ENCODE data around the gene EMP1. TPM values are rescaled to one million over a fixed set of nuclear protein-coding genes. Genes with fewer than 3 reads are reported as not detected.

Gene EMP1
- polyA plus RNA-seq, 1 donor from 2014 or later, result 0.33 TPM

GRCh38 chr12:13175499-13175898, 21.0 kb upstream of the EMP1 start:
- Histone ChIP-seq H2AFZ (ENCODE audit: low read depth, low read length) (no peak overlapping the region), H3F3A (ENCODE audit: insufficient read depth, low read length, poor library complexity, severe bottlenecking) (no peaks in the 10 kb centered on the region), H3K79me2 (replicated peaks; ENCODE audit: insufficient read depth, low read length) (no peaks in the 10 kb centered on the region), H3K4me2 (ENCODE audit: low read length) (no peak overlapping the region), H3K27me3 (ENCODE audit: insufficient read depth, low read depth, low read length) (no peaks in the 10 kb centered on the region), H3K9me3 (ENCODE audit: low read length) (no peaks in the 10 kb centered on the region), H3K36me3 (ENCODE audit: insufficient read depth, low read length) (no peaks in the 10 kb centered on the region), H3K9me2 (ENCODE audit: insufficient read depth, low read length) (no peaks in the 10 kb centered on the region), H3K27ac (ENCODE audit: low read length) (no peak overlapping the region), H4K20me1 (ENCODE audit: insufficient read depth) (no peaks in the 10 kb centered on the region), H3K4me3 (ENCODE audit: low read length) (no peak overlapping the region), H3K9ac (ENCODE audit: low read length) (no peak overlapping the region)
- TF ChIP-seq EP300 (conservative IDR thresholded peaks at IDR 0.05; ENCODE audit: poor library complexity, severe bottlenecking), result no peak
- no peak for TF ChIP-seq MXI1 (conservative IDR thresholded peaks at IDR 0.05; ENCODE audit: poor library complexity, severe bottlenecking)
- no peak for TF ChIP-seq POLR2AphosphoS5 (IDR thresholded peaks at IDR 0.05)
- TF ChIP-seq SMC3 (conservative IDR thresholded peaks at IDR 0.05; ENCODE audit: poor library complexity), result no peak
- TF ChIP-seq EZH2 (IDR thresholded peaks at IDR 0.05; ENCODE audit: borderline replicate concordance, insufficient read depth, low read length, poor library complexity, severe bottlenecking), result no peak
- TF ChIP-seq TAF1 (IDR thresholded peaks at IDR 0.05; ENCODE audit: low read depth), result no peak
- TF ChIP-seq, protein P1, sequence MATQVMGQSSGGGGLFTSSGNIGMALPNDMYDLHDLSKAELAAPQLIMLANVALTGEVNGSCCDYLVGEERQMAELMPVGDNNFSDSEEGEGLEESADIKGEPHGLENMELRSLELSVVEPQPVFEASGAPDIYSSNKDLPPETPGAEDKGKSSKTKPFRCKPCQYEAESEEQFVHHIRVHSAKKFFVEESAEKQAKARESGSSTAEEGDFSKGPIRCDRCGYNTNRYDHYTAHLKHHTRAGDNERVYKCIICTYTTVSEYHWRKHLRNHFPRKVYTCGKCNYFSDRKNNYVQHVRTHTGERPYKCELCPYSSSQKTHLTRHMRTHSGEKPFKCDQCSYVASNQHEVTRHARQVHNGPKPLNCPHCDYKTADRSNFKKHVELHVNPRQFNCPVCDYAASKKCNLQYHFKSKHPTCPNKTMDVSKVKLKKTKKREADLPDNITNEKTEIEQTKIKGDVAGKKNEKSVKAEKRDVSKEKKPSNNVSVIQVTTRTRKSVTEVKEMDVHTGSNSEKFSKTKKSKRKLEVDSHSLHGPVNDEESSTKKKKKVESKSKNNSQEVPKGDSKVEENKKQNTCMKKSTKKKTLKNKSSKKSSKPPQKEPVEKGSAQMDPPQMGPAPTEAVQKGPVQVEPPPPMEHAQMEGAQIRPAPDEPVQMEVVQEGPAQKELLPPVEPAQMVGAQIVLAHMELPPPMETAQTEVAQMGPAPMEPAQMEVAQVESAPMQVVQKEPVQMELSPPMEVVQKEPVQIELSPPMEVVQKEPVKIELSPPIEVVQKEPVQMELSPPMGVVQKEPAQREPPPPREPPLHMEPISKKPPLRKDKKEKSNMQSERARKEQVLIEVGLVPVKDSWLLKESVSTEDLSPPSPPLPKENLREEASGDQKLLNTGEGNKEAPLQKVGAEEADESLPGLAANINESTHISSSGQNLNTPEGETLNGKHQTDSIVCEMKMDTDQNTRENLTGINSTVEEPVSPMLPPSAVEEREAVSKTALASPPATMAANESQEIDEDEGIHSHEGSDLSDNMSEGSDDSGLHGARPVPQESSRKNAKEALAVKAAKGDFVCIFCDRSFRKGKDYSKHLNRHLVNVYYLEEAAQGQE (IDR thresholded peaks at IDR 0.05; ENCODE audit: borderline replicate concordance), result no peak
- TF ChIP-seq RAD21 (conservative IDR thresholded peaks at IDR 0.05), result no peak
- no peak for TF ChIP-seq CTCF (IDR thresholded peaks at IDR 0.05; ENCODE audit: poor library complexity, severe bottlenecking)

GRCh38 chr12:13176256-13176655, 20.3 kb upstream of the EMP1 start:
- Histone ChIP-seq H2AFZ (ENCODE audit: low read depth, low read length) (no peak overlapping the region), H4K20me1 (ENCODE audit: insufficient read depth) (no peaks in the 10 kb centered on the region), H3K9ac (ENCODE audit: low read length) (no peak overlapping the region), H3K9me2 (ENCODE audit: insufficient read depth, low read length) (no peaks in the 10 kb centered on the region), H3K27me3 (ENCODE audit: insufficient read depth, low read depth, low read length) (no peaks in the 10 kb centered on the region), H3K9me3 (ENCODE audit: low read length) (no peaks in the 10 kb centered on the region), H3K36me3 (ENCODE audit: insufficient read depth, low read length) (no peaks in the 10 kb centered on the region), H3K79me2 (replicated peaks; ENCODE audit: insufficient read depth, low read length) (no peaks in the 10 kb centered on the region), H3K4me2 (ENCODE audit: low read length) (no peak overlapping the region), H3K4me3 (ENCODE audit: low read length) (no peak overlapping the region), H3F3A (ENCODE audit: insufficient read depth, low read length, poor library complexity, severe bottlenecking) (no peaks in the 10 kb centered on the region), H3K27ac (ENCODE audit: low read length) (no peak overlapping the region)
- TF ChIP-seq RAD21 (conservative IDR thresholded peaks at IDR 0.05) (no peak), MXI1 (conservative IDR thresholded peaks at IDR 0.05; ENCODE audit: poor library complexity, severe bottlenecking) (no peak), EZH2 (IDR thresholded peaks at IDR 0.05; ENCODE audit: borderline replicate concordance, insufficient read depth, low read length, poor library complexity, severe bottlenecking) (no peak), TAF1 (IDR thresholded peaks at IDR 0.05; ENCODE audit: low read depth) (no peak), EP300 (conservative IDR thresholded peaks at IDR 0.05; ENCODE audit: poor library complexity, severe bottlenecking) (no peak), POLR2AphosphoS5 (IDR thresholded peaks at IDR 0.05) (no peak), SMC3 (conservative IDR thresholded peaks at IDR 0.05; ENCODE audit: poor library complexity) (no peak)
- TF ChIP-seq, protein P1 (IDR thresholded peaks at IDR 0.05; ENCODE audit: borderline replicate concordance), result no peak
